GM19463 (cell line): ENCODE data around the gene ADAMTS17.

Experiments
- ATAC-seq: cut with Tn5 transposase; IDR thresholded peaks from one replicate; pipeline ENCODE4 v1.9.1; 2021; ENCODE audit warnings: mild to moderate bottlenecking, moderate library complexity; ENCODE audit not compliant: unreplicated experiment

ADAMTS17 gene

GRCh38 chr15:100252779-100253417 is 88.9 kb downstream of the ADAMTS17 start:
- no peak for ATAC-seq

GRCh38 chr15:100252359-100252758 is 89.4 kb downstream of the ADAMTS17 start:
- no peak for ATAC-seq

- ATAC-seq = no peak
These were observed 91.5 kb downstream of the ADAMTS17 start for GRCh38 chr15:100250176-100250800.

- no peak for ATAC-seq
These were observed 92.5 kb downstream of the ADAMTS17 start for GRCh38 chr15:100249096-100249815.

GRCh38 chr15:100248236-100248635 is 93.5 kb downstream of the ADAMTS17 start:
- ATAC-seq = no peak

GRCh38 chr15:100247228-100248225 is 94.2 kb downstream of the ADAMTS17 start:
- ATAC-seq = no peak

- ATAC-seq = no peak
These were observed 95.9 kb downstream of the ADAMTS17 start for GRCh38 chr15:100245855-100246254.

GRCh38 chr15:100245487-100245820 is 96.3 kb downstream of the ADAMTS17 start:
- no peak for ATAC-seq

- no peak for ATAC-seq
These were observed 96.8 kb downstream of the ADAMTS17 start for GRCh38 chr15:100244796-100245486.

- ATAC-seq = no peak
These were observed 98.8 kb downstream of the ADAMTS17 start for GRCh38 chr15:100242989-100243388.

- ATAC-seq = no peak
These were observed 99.9 kb downstream of the ADAMTS17 start for GRCh38 chr15:100241572-100242482.

GRCh38 chr15:100236981-100237720 is 104.6 kb downstream of the ADAMTS17 start:
- ATAC-seq = no peak

- no peak for ATAC-seq
These were observed 106.7 kb downstream of the ADAMTS17 start for GRCh38 chr15:100235030-100235617.

- no peak for ATAC-seq
These were observed 107.4 kb downstream of the ADAMTS17 start for GRCh38 chr15:100234158-100235029.

GRCh38 chr15:100230784-100231183 is 111.0 kb downstream of the ADAMTS17 start:
- no peak for ATAC-seq

GRCh38 chr15:100229181-100230163 is 112.3 kb downstream of the ADAMTS17 start:
- no peak for ATAC-seq
